Sigmoid colon (tissue), 4 donors: ENCODE data around the gene CLIP4.

Source experiments
- POLR2A ChIP-seq, 2 donors: fragments of 450-650 bp; IDR thresholded peaks; one replicate each; pipeline ENCODE4 v1.6.1; 2016; ENCODE audit warnings: antibody characterized with exemption in 2 of 2, mild to moderate bottlenecking in 2 of 2, moderate library complexity in 2 of 2
- POLR2AphosphoS5 ChIP-seq, 4 donors: sonication (generic); formaldehyde crosslinking; IDR thresholded peaks; one replicate each; pipeline ENCODE4 v1.6.1; 2017; ENCODE audit warnings: antibody characterized with exemption in 4 of 4
- TF ChIP-seq, protein P1 (sequence below), 4 experiments: fragments of 450-650 bp in 3 of 4; fragments of 200-600 bp in 1 of 4; IDR thresholded peaks; one replicate each; pipeline ENCODE4 v1.5.1; 2016 to 2019; ENCODE audit warnings: antibody characterized with exemption in 4 of 4, mild to moderate bottlenecking in 3 of 4, moderate library complexity in 2 of 4

DNA sequence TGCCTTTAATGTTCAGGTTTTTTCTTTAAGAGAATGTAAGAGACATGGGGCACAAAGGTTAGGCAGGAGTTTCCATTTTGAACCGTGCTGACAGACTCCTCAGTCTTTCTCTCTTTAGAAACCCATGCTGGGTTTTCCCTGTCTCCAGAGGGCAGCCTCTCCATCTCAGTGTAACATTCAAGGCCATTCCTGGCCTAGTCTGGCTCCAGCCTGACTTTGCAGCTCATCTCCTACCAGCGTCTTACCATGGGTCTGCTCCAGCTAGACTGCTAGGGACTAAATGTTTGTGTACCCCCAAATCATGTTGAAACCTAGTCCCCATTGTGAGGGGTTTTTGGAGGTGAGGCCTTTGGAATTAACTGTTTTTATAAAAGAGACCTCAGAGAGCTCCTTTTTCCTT, 9.8 kb upstream of the CLIP4 start:
- TF ChIP-seq, protein P1, sequence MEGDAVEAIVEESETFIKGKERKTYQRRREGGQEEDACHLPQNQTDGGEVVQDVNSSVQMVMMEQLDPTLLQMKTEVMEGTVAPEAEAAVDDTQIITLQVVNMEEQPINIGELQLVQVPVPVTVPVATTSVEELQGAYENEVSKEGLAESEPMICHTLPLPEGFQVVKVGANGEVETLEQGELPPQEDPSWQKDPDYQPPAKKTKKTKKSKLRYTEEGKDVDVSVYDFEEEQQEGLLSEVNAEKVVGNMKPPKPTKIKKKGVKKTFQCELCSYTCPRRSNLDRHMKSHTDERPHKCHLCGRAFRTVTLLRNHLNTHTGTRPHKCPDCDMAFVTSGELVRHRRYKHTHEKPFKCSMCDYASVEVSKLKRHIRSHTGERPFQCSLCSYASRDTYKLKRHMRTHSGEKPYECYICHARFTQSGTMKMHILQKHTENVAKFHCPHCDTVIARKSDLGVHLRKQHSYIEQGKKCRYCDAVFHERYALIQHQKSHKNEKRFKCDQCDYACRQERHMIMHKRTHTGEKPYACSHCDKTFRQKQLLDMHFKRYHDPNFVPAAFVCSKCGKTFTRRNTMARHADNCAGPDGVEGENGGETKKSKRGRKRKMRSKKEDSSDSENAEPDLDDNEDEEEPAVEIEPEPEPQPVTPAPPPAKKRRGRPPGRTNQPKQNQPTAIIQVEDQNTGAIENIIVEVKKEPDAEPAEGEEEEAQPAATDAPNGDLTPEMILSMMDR (IDR thresholded peaks at IDR 0.05): no peak
- TF ChIP-seq POLR2A (IDR thresholded peaks at IDR 0.05) (no peak), POLR2AphosphoS5 (IDR thresholded peaks at IDR 0.05) (no peak)
